Sigmoid colon (tissue), 7 donors: ENCODE results near the gene TIMELESS. TPM values are rescaled to one million over a fixed set of nuclear protein-coding genes. Genes with fewer than 3 reads are reported as not detected.
A peak's percentile ranks its signal among the peaks of the same experiment; 100 is the strongest.
"Not testable (repeated sequence)": the region's sequence is repeated elsewhere in the genome, so short reads cannot be mapped to it uniquely, and the experiment has no call there.

Source experiments
- DNase-seq: peaks from one replicate; pipeline ENCODE4 v3.0.0-alpha.2; 2019
- H3K27ac ChIP-seq, 4 donors: fragments of 200-600 bp; sonication (generic); one replicate each; pipeline ENCODE4 v1.5.1; 2016 to 2019; ENCODE audit warnings: mild to moderate bottlenecking in 1 of 4
- H3K27me3 ChIP-seq, 3 donors: fragments of 200-600 bp; sonication (generic); one replicate each; pipeline ENCODE4 v1.5.1; 2019; ENCODE audit warnings: mild to moderate bottlenecking in 1 of 3
- H3K36me3 ChIP-seq, 4 donors: fragments of 200-600 bp; sonication (generic); one replicate each; pipeline ENCODE4 v1.5.1; 2016 to 2019
- H3K4me1 ChIP-seq, 4 donors: fragments of 200-600 bp; sonication (generic); one replicate each; pipeline ENCODE4 v1.5.1; 2017 to 2019
- H3K4me3 ChIP-seq, 4 donors: fragments of 200-600 bp; sonication (generic); one replicate each; pipeline ENCODE4 v1.5.1; 2017 to 2019; ENCODE audit warnings: mild to moderate bottlenecking in 2 of 4, moderate library complexity in 1 of 4
- H3K9me3 ChIP-seq, 4 donors: fragments of 200-600 bp in 3 of 4; sonication (generic) in 3 of 4; one replicate each; pipeline versions ENCODE4 v1.5.1 to v1.6.1; 2013 to 2019
- EP300 ChIP-seq, 4 donors: sonication (generic); formaldehyde crosslinking; IDR thresholded peaks; one replicate each; pipeline ENCODE4 v1.6.1; 2017; ENCODE audit warnings: antibody characterized with exemption in 4 of 4
- POLR2A ChIP-seq, 2 donors: fragments of 450-650 bp; IDR thresholded peaks; one replicate each; pipeline ENCODE4 v1.6.1; 2016; ENCODE audit warnings: antibody characterized with exemption in 2 of 2, mild to moderate bottlenecking in 2 of 2, moderate library complexity in 2 of 2
- POLR2AphosphoS5 ChIP-seq, 4 donors: sonication (generic); formaldehyde crosslinking; IDR thresholded peaks; one replicate each; pipeline ENCODE4 v1.6.1; 2017; ENCODE audit warnings: antibody characterized with exemption in 4 of 4
- WGBS, 2 donors: extraction: QIAGEN DNeasy Blood & Tissue Kit; methylation state at CpG; one replicate each; pipeline ENCODE4 v1.1.7; 2013; 5-methylcytosine and 5-hydroxymethylcytosine counted together
- intact Hi-C: fragments of 100-400 bp; cut with DNase I; formaldehyde crosslinking; loops from one replicate; pipeline ENCODE4 v1.15.1; 2023
- polyA plus RNA-seq, 3 donors: library from polyadenylated mRNA; stranded (reverse); fragments of 200-250 nt; gene quantifications; one replicate each; pipeline ENCODE4 v1.2.3, GENCODE V29; 2013
- total RNA-seq, 4 donors: library from RNA; depleted of rRNA; stranded (reverse); fragments of >200 nt; gene quantifications; one replicate each; pipeline ENCODE4 v1.1.0, GENCODE V29; 2016
- TF ChIP-seq, protein P1 (sequence below), 4 experiments: fragments of 450-650 bp in 3 of 4; fragments of 200-600 bp in 1 of 4; IDR thresholded peaks; one replicate each; pipeline ENCODE4 v1.5.1; 2016 to 2019; ENCODE audit warnings: antibody characterized with exemption in 4 of 4, mild to moderate bottlenecking in 3 of 4, moderate library complexity in 2 of 4
- donor health status: healthy with polysubstance abuse.
- donor health status: Bipolar disorder and iron deficiency.
- donor health status: healthy.

The TIMELESS gene, protein sequence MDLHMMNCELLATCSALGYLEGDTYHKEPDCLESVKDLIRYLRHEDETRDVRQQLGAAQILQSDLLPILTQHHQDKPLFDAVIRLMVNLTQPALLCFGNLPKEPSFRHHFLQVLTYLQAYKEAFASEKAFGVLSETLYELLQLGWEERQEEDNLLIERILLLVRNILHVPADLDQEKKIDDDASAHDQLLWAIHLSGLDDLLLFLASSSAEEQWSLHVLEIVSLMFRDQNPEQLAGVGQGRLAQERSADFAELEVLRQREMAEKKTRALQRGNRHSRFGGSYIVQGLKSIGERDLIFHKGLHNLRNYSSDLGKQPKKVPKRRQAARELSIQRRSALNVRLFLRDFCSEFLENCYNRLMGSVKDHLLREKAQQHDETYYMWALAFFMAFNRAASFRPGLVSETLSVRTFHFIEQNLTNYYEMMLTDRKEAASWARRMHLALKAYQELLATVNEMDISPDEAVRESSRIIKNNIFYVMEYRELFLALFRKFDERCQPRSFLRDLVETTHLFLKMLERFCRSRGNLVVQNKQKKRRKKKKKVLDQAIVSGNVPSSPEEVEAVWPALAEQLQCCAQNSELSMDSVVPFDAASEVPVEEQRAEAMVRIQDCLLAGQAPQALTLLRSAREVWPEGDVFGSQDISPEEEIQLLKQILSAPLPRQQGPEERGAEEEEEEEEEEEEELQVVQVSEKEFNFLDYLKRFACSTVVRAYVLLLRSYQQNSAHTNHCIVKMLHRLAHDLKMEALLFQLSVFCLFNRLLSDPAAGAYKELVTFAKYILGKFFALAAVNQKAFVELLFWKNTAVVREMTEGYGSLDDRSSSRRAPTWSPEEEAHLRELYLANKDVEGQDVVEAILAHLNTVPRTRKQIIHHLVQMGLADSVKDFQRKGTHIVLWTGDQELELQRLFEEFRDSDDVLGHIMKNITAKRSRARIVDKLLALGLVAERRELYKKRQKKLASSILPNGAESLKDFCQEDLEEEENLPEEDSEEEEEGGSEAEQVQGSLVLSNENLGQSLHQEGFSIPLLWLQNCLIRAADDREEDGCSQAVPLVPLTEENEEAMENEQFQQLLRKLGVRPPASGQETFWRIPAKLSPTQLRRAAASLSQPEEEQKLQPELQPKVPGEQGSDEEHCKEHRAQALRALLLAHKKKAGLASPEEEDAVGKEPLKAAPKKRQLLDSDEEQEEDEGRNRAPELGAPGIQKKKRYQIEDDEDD
- total RNA-seq (1 to 10 TPM; 2.0 to 5.2 (median 3.5) TPM), polyA plus RNA-seq (10 to 100 TPM in 1 of 3 donors, 1 to 10 TPM in 2; 1.8 to 15.3 (median 3.2) TPM)

DNA sequence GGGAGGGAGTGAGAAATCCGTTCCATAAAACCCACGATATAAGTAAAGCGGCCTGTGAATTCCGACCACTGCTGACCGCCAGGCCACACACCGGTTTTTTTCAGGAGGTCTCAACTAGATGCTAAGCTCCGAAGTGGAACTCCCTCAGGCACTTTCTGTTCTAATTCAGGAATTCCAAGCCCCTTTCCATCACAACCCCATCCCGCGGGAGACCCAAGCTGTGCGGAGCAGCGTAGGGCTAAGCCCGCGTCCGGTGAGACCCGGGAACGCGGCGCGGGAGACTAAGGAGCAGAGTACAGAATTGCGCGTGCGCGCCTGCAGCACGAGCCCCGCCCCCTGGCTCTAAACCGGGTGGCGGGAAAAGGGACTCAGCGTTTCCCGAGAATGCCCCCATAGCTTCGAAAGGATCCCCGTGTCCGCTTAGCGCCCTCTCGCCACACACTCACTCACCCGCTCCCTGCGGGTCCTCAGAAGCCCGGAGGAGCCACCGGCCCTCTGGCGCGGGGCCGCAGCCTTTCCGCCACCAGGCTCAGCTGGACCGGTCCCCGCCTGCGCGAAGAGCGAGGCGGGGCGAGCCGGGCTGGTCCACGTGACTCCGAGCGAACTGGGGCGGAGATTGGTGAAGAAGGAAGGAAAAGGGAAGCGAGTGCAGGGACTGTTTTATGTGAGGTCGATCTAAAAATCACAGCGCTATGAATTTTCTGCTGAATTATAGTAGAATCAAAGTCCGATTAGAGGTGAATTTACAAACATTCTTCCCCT is at the start of gene TIMELESS:
TIMELESS (minus strand) TSS at position 567 of the 762 bp plus-strand sequence. CDS start 15,256 bp downstream, outside the sequence.
- DNase-seq, result peak; percentile 95
- no peaks in the 10 kb centered on the region for H3K36me3 ChIP-seq
- WGBS, 2 donors, result 0 to 1% methylated on average over 58 of the region's 58 CpGs
- TF ChIP-seq POLR2AphosphoS5 (IDR thresholded peaks at IDR 0.05) (peak; percentile 85 to 94 (median 92)), EP300 (IDR thresholded peaks at IDR 0.05) (no peak), POLR2A (IDR thresholded peaks at IDR 0.05) (peak; percentile 75 to 82)
- TF ChIP-seq, protein P1, sequence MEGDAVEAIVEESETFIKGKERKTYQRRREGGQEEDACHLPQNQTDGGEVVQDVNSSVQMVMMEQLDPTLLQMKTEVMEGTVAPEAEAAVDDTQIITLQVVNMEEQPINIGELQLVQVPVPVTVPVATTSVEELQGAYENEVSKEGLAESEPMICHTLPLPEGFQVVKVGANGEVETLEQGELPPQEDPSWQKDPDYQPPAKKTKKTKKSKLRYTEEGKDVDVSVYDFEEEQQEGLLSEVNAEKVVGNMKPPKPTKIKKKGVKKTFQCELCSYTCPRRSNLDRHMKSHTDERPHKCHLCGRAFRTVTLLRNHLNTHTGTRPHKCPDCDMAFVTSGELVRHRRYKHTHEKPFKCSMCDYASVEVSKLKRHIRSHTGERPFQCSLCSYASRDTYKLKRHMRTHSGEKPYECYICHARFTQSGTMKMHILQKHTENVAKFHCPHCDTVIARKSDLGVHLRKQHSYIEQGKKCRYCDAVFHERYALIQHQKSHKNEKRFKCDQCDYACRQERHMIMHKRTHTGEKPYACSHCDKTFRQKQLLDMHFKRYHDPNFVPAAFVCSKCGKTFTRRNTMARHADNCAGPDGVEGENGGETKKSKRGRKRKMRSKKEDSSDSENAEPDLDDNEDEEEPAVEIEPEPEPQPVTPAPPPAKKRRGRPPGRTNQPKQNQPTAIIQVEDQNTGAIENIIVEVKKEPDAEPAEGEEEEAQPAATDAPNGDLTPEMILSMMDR (IDR thresholded peaks at IDR 0.05), result peak in 2 of 4 experiments; percentile 5 to 23
- H3K4me1 ChIP-seq, result peaks cover 0 to 13% (median 3%) of the 10 kb centered on the region in 4 donors
- H3K9me3 ChIP-seq, result no peaks in the 10 kb centered on the region
- H3K27ac ChIP-seq, result peak within 1 kb of the TSS; percentile 89 to 92 (median 90)
- no peaks in the 10 kb centered on the region for H3K27me3 ChIP-seq
- peak within 1 kb of the TSS; percentile 54 to 75 (median 63) for H3K4me3 ChIP-seq
- intact Hi-C loops, result loop anchor here (1.0 kb wide), 1 partner anchor 89 kb away; the partner anchor contains the start of gene STAT2

DNA sequence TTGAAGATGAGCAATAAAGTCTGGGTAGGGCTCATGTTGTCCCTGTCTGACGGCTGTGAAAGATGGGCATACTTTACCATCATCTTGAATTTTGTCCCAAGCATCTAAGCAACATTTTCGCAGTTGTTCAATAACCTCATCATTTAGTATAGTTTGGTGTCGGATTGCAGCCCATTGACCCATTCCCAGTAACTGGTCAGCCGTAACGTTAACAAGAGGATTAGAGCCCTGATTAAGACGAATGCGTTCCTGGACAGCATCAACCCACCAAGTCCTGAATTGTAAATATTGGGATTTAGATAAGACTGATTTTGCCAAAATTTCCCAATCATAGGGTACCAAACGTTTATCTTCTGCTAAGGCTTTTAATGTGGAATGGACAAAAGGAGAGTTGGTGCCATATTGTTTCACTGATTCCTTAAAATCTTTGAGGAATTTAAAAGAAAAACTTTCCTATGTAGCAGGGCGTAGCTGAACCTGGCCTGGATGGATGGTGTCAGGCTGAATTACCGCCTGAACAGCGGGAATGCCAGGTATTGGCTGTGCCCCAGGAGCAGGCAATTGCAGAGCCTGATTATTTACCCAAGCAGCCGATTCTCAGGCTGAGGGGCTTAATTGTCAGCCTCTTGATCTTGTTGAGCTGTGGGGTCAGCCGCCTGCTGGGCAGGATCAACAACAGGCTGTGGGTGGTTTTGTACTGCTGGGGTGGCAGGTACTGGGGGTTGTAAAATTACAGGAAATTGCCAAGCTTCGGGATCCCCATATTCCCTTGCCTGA is 49.1 kb upstream of the TIMELESS start:
- H3K9me3 ChIP-seq, intact Hi-C loops, H3K4me1 ChIP-seq, H3K27me3 ChIP-seq, H3K27ac ChIP-seq, H3K36me3 ChIP-seq, DNase-seq, H3K4me3 ChIP-seq: not testable (repeated sequence)
- 49 to 65% methylated on average over 14 of the region's 14 CpGs for WGBS, 2 donors

DNA sequence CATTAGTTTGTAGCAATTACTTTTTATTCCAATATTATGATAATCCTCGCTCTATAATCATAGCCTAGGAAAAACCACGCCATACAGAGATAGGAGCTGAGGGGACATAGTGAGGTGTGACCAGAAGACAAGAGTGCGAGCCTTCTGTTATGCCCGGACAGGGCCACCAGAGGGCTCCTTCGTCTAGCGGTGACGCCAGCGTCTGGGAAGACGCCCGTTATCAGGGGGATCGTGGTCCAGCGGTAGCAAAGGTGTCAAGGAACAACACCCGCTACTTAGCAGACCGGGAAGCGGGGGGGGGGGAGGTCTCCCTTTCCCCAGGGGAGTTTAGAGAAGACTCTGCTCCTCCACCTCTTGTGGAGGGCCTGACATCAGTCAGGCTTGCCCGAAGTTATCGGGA is 47.5 kb upstream of the TIMELESS start:
- H3K9me3 ChIP-seq, H3K27ac ChIP-seq, H3K36me3 ChIP-seq, intact Hi-C loops, H3K4me1 ChIP-seq, H3K27me3 ChIP-seq: not testable (repeated sequence)
- WGBS, 2 donors, result 14 to 15% methylated on average over 17 of the region's 17 CpGs
- H3K4me3 ChIP-seq, result peak overlapping the region in 1 of 4 donors; percentile 25
- TF ChIP-seq, protein P1 (IDR thresholded peaks at IDR 0.05), result peak in 1 of 4 experiments; percentile 48
- peak; percentile 89 for DNase-seq

DNA sequence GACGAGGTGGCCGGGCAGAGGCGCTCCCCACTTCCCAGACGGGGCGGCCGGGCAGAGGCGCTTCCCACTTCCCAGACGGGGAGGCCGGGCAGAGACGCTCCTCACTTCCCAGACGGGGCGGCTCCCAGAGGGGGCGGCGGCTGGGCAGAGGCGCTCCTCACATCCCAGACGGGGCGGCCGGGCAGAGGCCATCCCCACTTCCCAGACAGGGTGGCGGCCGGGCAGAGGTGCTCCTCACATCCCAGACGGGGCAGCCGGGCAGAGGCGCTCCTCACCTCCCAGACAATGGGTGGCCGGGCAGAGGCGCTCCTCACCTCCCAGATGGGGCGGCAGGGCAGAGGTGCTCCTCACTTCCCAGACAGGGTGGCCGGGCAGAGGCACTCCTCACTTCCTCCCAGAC is 45.3 kb upstream of the TIMELESS start:
- DNase-seq, intact Hi-C loops: not testable (repeated sequence)
- 96 to 97% methylated on average over 27 of the region's 27 CpGs for whole genome bisulfite sequencing, 2 donors

DNA sequence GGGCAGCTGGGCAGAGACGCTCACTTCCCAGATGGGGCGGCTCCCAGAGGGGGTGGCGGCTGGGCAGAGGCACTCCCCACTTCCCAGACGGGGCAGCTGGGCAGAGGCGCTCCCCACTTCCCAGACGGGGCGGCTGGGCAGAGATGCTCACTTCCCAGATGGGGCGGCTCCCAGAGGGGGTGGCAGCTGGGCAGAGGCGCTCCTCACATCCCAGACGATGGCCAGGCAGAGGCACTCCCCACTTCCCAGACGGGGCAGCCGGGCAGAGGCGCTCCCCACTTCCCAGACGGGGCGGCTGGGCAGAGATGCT is 44.8 kb upstream of the TIMELESS start:
- H3K27ac ChIP-seq, H3K9me3 ChIP-seq, H3K27me3 ChIP-seq, H3K4me3 ChIP-seq, H3K36me3 ChIP-seq, H3K4me1 ChIP-seq, intact Hi-C loops, DNase-seq: not testable (repeated sequence)
- WGBS, 2 donors, result 95 to 97% methylated on average over 15 of the region's 15 CpGs

More for the DNA sequence above, 45.3 kb upstream of the TIMELESS start:
- not testable (repeated sequence) for H3K4me1 ChIP-seq, H3K27ac ChIP-seq, H3K9me3 ChIP-seq, H3K27me3 ChIP-seq, H3K36me3 ChIP-seq, H3K4me3 ChIP-seq

DNA sequence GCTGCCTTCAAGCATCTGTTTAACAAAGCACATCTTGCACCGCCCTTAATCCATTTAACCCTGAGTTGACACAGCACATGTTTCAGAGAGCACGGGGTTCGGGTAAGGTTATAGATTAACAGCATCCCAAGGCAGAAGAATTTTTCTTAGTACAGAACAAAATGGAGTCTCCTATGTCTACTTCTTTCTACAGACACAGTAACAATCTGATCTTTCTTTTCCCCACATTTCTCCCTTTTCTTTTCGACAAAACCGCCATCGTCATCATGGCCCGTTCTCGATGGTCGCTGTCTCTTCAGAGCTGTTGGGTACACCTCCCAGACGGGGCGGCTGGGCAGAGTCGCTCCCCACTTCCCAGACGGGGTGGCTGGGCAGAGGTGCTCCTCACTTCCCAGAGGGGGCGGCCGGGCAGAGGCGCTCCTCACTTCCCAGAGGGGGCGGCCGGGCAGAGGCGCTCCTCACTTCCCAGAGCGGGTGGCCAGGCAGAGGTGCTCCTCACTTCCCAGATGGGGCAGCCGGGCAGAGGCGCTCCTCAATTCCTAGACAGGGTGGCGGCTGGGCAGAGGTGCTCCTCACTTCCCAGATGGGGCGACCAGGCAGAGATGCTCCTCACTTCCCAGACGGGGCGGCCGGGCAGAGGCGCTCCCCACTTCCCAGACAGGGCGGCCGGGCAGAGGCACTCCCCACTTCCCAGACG is 44.3 kb upstream of the TIMELESS start:
- intact Hi-C loops, H3K4me3 ChIP-seq, H3K27me3 ChIP-seq, H3K9me3 ChIP-seq, H3K36me3 ChIP-seq, DNase-seq, H3K27ac ChIP-seq, H3K4me1 ChIP-seq: not testable (repeated sequence)
- 89 to 92% methylated on average over 31 of the region's 31 CpGs for WGBS, 2 donors
